IMR-90 (cell line): ENCODE results near the gene SERP2. TPM values are rescaled to one million over a fixed set of nuclear protein-coding genes. Genes with fewer than 3 reads are reported as not detected.

Experiments used
- ATAC-seq: fragments of 200-7000 bp; cut with Tn5 transposase; 2 replicates; pipeline ENCODE4 v1.9.1; 2020; ENCODE audit warnings: low read depth, mild to moderate bottlenecking, moderate library complexity
- BruUV-seq: library from RNA; stranded (reverse); fragments of 400-500 nt; replicated peaks from 2 replicates; lab custom pipeline; 2021; lab: Mats Ljungman, UMichigan
- CTCF ChIA-PET: fragments of 300-600 bp; formaldehyde crosslinking; extraction: SDS; loops from one replicate; lab custom pipeline; 2021; ENCODE audit warnings: antibody characterized with exemption; lab: Yijun Ruan, JAX
- POLR2A ChIA-PET: fragments of 300-600 bp; sonication (Branson Sonifier 250); formaldehyde crosslinking; loops from one replicate; lab custom pipeline; 2022; ENCODE audit warnings: antibody characterized with exemption; ENCODE audit not compliant: unreplicated experiment; lab: Charles Lee
- DNase-seq: peaks from one replicate; pipeline ENCODE4 v3.0.0; 2013
- H2AFZ ChIP-seq: replicated peaks from 2 replicates; pipeline ENCODE3; 2013; ENCODE audit warnings: low read length, mild to moderate bottlenecking; ENCODE audit not compliant: poor library complexity
- H2AK5ac ChIP-seq: 2 replicates; pipeline ENCODE4 v1.6.1; 2013; ENCODE audit warnings: low read depth, low read length, inconsistent platforms
- H2AK9ac ChIP-seq: replicated peaks from 2 replicates; pipeline ENCODE3; 2013; ENCODE audit warnings: mild to moderate bottlenecking, low read depth, low read length, moderate library complexity; ENCODE audit not compliant: poor library complexity
- H2BK120ac ChIP-seq: 2 replicates; pipeline ENCODE4 v1.6.1; 2013; ENCODE audit warnings: low read depth, low read length, inconsistent platforms
- H2BK15ac ChIP-seq: 3 replicates; pipeline ENCODE4 v1.6.1; 2013; ENCODE audit warnings: low read depth, low read length, inconsistent platforms
- H2BK20ac ChIP-seq: 2 replicates; pipeline ENCODE4 v1.6.1; 2013; ENCODE audit warnings: low read depth, mild to moderate bottlenecking, inconsistent platforms, low read length, moderate library complexity
- H2BK5ac ChIP-seq: 2 replicates; pipeline ENCODE4 v1.6.1; 2013; ENCODE audit warnings: mild to moderate bottlenecking, low read depth, low read length, inconsistent platforms; ENCODE audit not compliant: poor library complexity, severe bottlenecking
- H3K14ac ChIP-seq: replicated peaks from 2 replicates; pipeline ENCODE4 v1.6.1; 2013; ENCODE audit warnings: low read depth, low read length, inconsistent platforms
- H3K18ac ChIP-seq: 2 replicates; pipeline ENCODE4 v1.6.1; 2013; ENCODE audit warnings: low read depth, low read length, control low read depth
- H3K23ac ChIP-seq: 2 replicates; pipeline ENCODE4 v1.6.1; 2013; ENCODE audit warnings: low read depth, low read length, inconsistent platforms
- H3K27ac ChIP-seq: 2 replicates; pipeline ENCODE4 v1.5.1; 2013; ENCODE audit warnings: mild to moderate bottlenecking, control low read depth, low read length; ENCODE audit not compliant: insufficient read depth
- H3K27me3 ChIP-seq: 2 replicates; pipeline ENCODE4 v1.6.1; 2013; ENCODE audit warnings: low read length; ENCODE audit not compliant: control insufficient read depth, insufficient read depth
- H3K36me3 ChIP-seq: 2 replicates; pipeline ENCODE4 v1.6.1; 2013; ENCODE audit warnings: low read length, mixed read lengths; ENCODE audit not compliant: control insufficient read depth, insufficient read depth
- H3K4ac ChIP-seq: 2 replicates; pipeline ENCODE4 v1.6.1; 2013; ENCODE audit warnings: low read depth, low read length, inconsistent platforms
- H3K4me1 ChIP-seq: 2 replicates; pipeline ENCODE4 v1.6.1; 2013; ENCODE audit warnings: low read length, mixed read lengths; ENCODE audit not compliant: control insufficient read depth, insufficient read depth
- H3K4me2 ChIP-seq: 2 replicates; pipeline ENCODE4 v1.6.1; 2013; ENCODE audit warnings: low read depth, mild to moderate bottlenecking, control low read depth, low read length, moderate library complexity
- H3K4me3 ChIP-seq: 2 replicates; pipeline ENCODE4 v1.5.1; 2013; ENCODE audit warnings: low read depth, mild to moderate bottlenecking, control low read depth, low read length, moderate library complexity; ENCODE audit not compliant: insufficient read depth
- H3K56ac ChIP-seq: 2 replicates; pipeline ENCODE4 v1.6.1; 2013; ENCODE audit warnings: low read length, inconsistent platforms; ENCODE audit not compliant: insufficient read depth; ENCODE audit errors: extremely low read depth
- H3K79me1 ChIP-seq, 2 experiments: 2 replicates each; pipeline ENCODE4 v1.6.1; 2013; ENCODE audit warnings: low read length in 2 of 2, inconsistent platforms in 1 of 2, low read depth in 1 of 2
- H3K9ac ChIP-seq: 2 replicates; pipeline ENCODE4 v1.6.1; 2013; ENCODE audit warnings: low read depth, low read length, control low read depth
- H3K9me1 ChIP-seq: 2 replicates; pipeline ENCODE4 v1.6.1; 2013; ENCODE audit warnings: low read length, inconsistent platforms; ENCODE audit not compliant: insufficient read depth
- H3K9me3 ChIP-seq: 2 replicates; pipeline ENCODE4 v1.6.1; 2013; ENCODE audit warnings: low read length; ENCODE audit not compliant: control insufficient read depth, insufficient read depth
- H4K20me1 ChIP-seq: 2 replicates; pipeline ENCODE4 v1.6.1; 2013; ENCODE audit warnings: low read length, inconsistent platforms; ENCODE audit not compliant: insufficient read depth
- H4K5ac ChIP-seq: 2 replicates; pipeline ENCODE4 v1.6.1; 2013; ENCODE audit warnings: mild to moderate bottlenecking, low read depth, low read length, control low read depth
- H4K8ac ChIP-seq, 2 experiments: 2 replicates each; pipeline ENCODE4 v1.6.1; 2013; ENCODE audit warnings: low read depth in 2 of 2, low read length in 2 of 2, control low read depth in 1 of 2, inconsistent platforms in 1 of 2
- H4K91ac ChIP-seq: 2 replicates; pipeline ENCODE4 v1.6.1; 2013; ENCODE audit warnings: low read depth, low read length, inconsistent platforms; ENCODE audit not compliant: insufficient read depth
- BHLHE40 ChIP-seq: fragments of 150-350 bp; IDR thresholded peaks from 2 replicates; pipeline ENCODE4 v1.6.1; 2016; ENCODE audit warnings: mild to moderate bottlenecking, low read depth, low read length
- CEBPB ChIP-seq: IDR thresholded peaks from 2 replicates; pipeline ENCODE4 v1.6.1; 2012; ENCODE audit warnings: low read depth, low read length, improper control_type of control experiment
- CHD1 ChIP-seq: IDR thresholded peaks from 2 replicates; pipeline ENCODE4 v1.6.1; 2012; ENCODE audit warnings: low read depth, low read length, improper control_type of control experiment
- FOS ChIP-seq: fragments of 150-350 bp; IDR thresholded peaks from 2 replicates; pipeline ENCODE4 v1.6.1; 2016; ENCODE audit warnings: low read depth, low read length
- MAFK ChIP-seq: IDR thresholded peaks from 2 replicates; pipeline ENCODE4 v1.6.1; 2012; ENCODE audit warnings: low read depth, low read length, improper control_type of control experiment
- MAZ ChIP-seq: IDR thresholded peaks from 2 replicates; pipeline ENCODE4 v1.6.1; 2012; ENCODE audit warnings: low read depth, mild to moderate bottlenecking, low read length, improper control_type of control experiment, moderate library complexity, borderline replicate concordance
- MXI1 ChIP-seq: IDR thresholded peaks from 2 replicates; pipeline ENCODE4 v1.6.1; 2012; ENCODE audit warnings: low read depth, mild to moderate bottlenecking, low read length, moderate library complexity, borderline replicate concordance
- NFE2L2 ChIP-seq: fragments of 150-350 bp; IDR thresholded peaks from 2 replicates; pipeline ENCODE4 v1.6.1; 2016; ENCODE audit warnings: low read depth, mild to moderate bottlenecking, low read length
- POLR2A ChIP-seq: IDR thresholded peaks from 2 replicates; pipeline ENCODE4 v1.6.1; 2012; ENCODE audit warnings: mild to moderate bottlenecking, low read depth, low read length
- RAD21 ChIP-seq: IDR thresholded peaks from 2 replicates; pipeline ENCODE4 v1.6.1; 2012; ENCODE audit warnings: low read length, improper control_type of control experiment
- RCOR1 ChIP-seq: IDR thresholded peaks from 2 replicates; pipeline ENCODE4 v1.6.1; 2012; ENCODE audit warnings: mild to moderate bottlenecking, low read length, improper control_type of control experiment; ENCODE audit not compliant: insufficient replicate concordance
- RFX5 ChIP-seq: IDR thresholded peaks from 2 replicates; pipeline ENCODE4 v1.8.0; 2012; ENCODE audit warnings: low read depth, mild to moderate bottlenecking, low read length, moderate library complexity
- SMC3 ChIP-seq: fragments of 150-350 bp; IDR thresholded peaks from 2 replicates; pipeline ENCODE4 v1.6.1; 2016; ENCODE audit warnings: low read depth, mild to moderate bottlenecking, antibody characterized with exemption, low read length, moderate library complexity
- WGBS, 2 experiments: methylation state at CpG; one replicate each; pipeline versions ENCODE4 v1.1.5 to v1.1.7; 2013; ENCODE audit warnings: missing lambda C conversion rate in 2 of 2; ENCODE audit not compliant: insufficient read length in 1 of 2; ENCODE audit errors: extremely low coverage in 2 of 2; 5-methylcytosine and 5-hydroxymethylcytosine counted together
- dilution Hi-C: fragments of 300-500 bp; cut with HindIII; formaldehyde crosslinking; loops from one replicate; pipeline ENCODE4 v1.14.3; 2018; ENCODE audit warnings: low sequenced_read_pairs; ENCODE audit not compliant: unreplicated experiment
- in situ Hi-C: fragments of 300-500 bp; cut with MboI; formaldehyde crosslinking; loops from 3 replicates; pipeline ENCODE4 v1.14.3; 2019; ENCODE audit warnings: low sequenced_read_pairs, inconsistent platforms, mixed read lengths
- intact Hi-C: fragments of 100-400 bp; cut with micrococcal nuclease; formaldehyde crosslinking; loops from 2 replicates; pipeline ENCODE4 v1.10.0; 2022
- polyA plus RNA-seq, 3 experiments: library from polyadenylated mRNA; depleted of rRNA; stranded (reverse); fragments of >200 nt; gene quantifications; 2 replicates each; pipeline ENCODE4 v1.2.3, GENCODE V29; 2012; ENCODE audit warnings: low replicate concordance in 1 of 3
- total RNA-seq: library from RNA; depleted of rRNA; stranded (reverse); fragments of >200 nt; gene quantifications from 2 replicates; pipeline ENCODE4 v1.2.3, GENCODE V29; 2012
- TF ChIP-seq, protein P1 (sequence below): fragments of 150-350 bp; IDR thresholded peaks from 2 replicates; pipeline ENCODE4 v1.6.1; 2017; ENCODE audit warnings: mild to moderate bottlenecking, antibody characterized with exemption, low read length, low read depth
- TF ChIP-seq, protein P2 (sequence below): fragments of 150-350 bp; IDR thresholded peaks from 2 replicates; pipeline ENCODE4 v1.6.1; 2016; ENCODE audit warnings: low read depth, mild to moderate bottlenecking, low read length, moderate library complexity, borderline replicate concordance
- TF ChIP-seq, protein P3 (sequence below): conservative IDR thresholded peaks from 2 replicates; pipeline ENCODE4 v1.5.1; 2012; ENCODE audit warnings: mild to moderate bottlenecking, low read depth, low read length, improper control_type of control experiment

Gene SERP2
- total and polyA plus RNA-seq, 2 of the 4 experiments (the other 2 are of a cell fraction): 0.54 to 1.4 TPM

DNA sequence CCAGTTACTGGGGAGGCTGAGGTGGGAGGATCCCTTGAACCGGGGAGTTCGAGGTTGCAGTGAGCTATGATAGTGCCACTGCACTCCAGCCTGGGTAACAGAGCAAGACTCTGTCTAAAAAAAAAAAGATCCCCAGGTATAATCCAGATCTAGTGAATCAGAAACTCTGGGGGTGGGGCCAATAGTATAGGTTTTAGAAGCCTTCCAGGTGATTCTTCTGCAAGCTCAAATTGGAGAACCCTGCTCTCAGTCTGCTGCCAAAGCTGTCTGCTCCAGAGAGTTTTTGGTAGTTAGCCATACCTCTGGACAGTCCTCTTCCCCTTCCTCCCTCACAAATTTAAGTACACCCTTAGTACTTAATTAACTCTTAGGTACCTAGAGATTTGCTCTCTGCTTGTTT, 28.0 kb downstream of the SERP2 start:
- Histone ChIP-seq H3K36me3 (no peaks in the 10 kb centered on the region), H3K14ac (no peak overlapping the region), H2BK15ac (no peak overlapping the region), H2BK5ac (no peak overlapping the region), H3K4me1 (peaks cover 7% of the 10 kb centered on the region; the same call in 1 of the 2 replicates), H3K27me3 (peaks cover 12% of the 10 kb centered on the region), H2BK120ac (no peak overlapping the region), H3K4me2 (no peak overlapping the region), H2AK5ac (no peak overlapping the region), H3K23ac (no peak overlapping the region), H3K4me3 (no peak overlapping the region), H3K79me1 (no peaks in the 10 kb centered on the region), H3K9me3 (no peaks in the 10 kb centered on the region), H3K27ac (no peak overlapping the region), H4K91ac (no peak overlapping the region), H4K8ac (no peak overlapping the region), H2AFZ (no peak overlapping the region), H3K56ac (no peak overlapping the region), H3K9ac (no peak overlapping the region), H3K9me1 (0 out of 2 replicates have a peak, but pooled peaks cover 2% of the 10 kb centered on the region), H3K4ac (no peak overlapping the region), H2AK9ac (no peak overlapping the region), H3K18ac (no peak overlapping the region), H4K5ac (no peak overlapping the region), H2BK20ac (no peak overlapping the region), H4K20me1 (no peaks in the 10 kb centered on the region)
- no peak for TF ChIP-seq MAZ
- no peak for TF ChIP-seq MAFK
- TF ChIP-seq, protein P1, sequence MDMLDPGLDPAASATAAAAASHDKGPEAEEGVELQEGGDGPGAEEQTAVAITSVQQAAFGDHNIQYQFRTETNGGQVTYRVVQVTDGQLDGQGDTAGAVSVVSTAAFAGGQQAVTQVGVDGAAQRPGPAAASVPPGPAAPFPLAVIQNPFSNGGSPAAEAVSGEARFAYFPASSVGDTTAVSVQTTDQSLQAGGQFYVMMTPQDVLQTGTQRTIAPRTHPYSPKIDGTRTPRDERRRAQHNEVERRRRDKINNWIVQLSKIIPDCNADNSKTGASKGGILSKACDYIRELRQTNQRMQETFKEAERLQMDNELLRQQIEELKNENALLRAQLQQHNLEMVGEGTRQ: no peak
- TF ChIP-seq RFX5: no peak
- no peak for TF ChIP-seq RAD21
- TF ChIP-seq, protein P2, sequence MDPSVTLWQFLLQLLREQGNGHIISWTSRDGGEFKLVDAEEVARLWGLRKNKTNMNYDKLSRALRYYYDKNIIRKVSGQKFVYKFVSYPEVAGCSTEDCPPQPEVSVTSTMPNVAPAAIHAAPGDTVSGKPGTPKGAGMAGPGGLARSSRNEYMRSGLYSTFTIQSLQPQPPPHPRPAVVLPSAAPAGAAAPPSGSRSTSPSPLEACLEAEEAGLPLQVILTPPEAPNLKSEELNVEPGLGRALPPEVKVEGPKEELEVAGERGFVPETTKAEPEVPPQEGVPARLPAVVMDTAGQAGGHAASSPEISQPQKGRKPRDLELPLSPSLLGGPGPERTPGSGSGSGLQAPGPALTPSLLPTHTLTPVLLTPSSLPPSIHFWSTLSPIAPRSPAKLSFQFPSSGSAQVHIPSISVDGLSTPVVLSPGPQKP: no peak
- no peak for TF ChIP-seq MXI1
- no peak for TF ChIP-seq CEBPB
- no peak for TF ChIP-seq SMC3
- no peak for TF ChIP-seq NFE2L2
- TF ChIP-seq FOS: no peak
- no peak for TF ChIP-seq BHLHE40
- TF ChIP-seq, protein P3, sequence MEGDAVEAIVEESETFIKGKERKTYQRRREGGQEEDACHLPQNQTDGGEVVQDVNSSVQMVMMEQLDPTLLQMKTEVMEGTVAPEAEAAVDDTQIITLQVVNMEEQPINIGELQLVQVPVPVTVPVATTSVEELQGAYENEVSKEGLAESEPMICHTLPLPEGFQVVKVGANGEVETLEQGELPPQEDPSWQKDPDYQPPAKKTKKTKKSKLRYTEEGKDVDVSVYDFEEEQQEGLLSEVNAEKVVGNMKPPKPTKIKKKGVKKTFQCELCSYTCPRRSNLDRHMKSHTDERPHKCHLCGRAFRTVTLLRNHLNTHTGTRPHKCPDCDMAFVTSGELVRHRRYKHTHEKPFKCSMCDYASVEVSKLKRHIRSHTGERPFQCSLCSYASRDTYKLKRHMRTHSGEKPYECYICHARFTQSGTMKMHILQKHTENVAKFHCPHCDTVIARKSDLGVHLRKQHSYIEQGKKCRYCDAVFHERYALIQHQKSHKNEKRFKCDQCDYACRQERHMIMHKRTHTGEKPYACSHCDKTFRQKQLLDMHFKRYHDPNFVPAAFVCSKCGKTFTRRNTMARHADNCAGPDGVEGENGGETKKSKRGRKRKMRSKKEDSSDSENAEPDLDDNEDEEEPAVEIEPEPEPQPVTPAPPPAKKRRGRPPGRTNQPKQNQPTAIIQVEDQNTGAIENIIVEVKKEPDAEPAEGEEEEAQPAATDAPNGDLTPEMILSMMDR: no peak
- TF ChIP-seq POLR2A: no peak
- TF ChIP-seq RCOR1: no peak
- no peak for TF ChIP-seq CHD1
- DNase-seq: no peak
- BruUV-seq: no TSS peak
- WGBS, 2 experiments: 90% methylated on average over 2 of the region's 2 CpGs; no CpG with 5 or more reads in 1 of the 2 experiments
- no peak for ATAC-seq
- CTCF ChIA-PET: no interaction called here
- POLR2A ChIA-PET: no interaction called here
- in situ Hi-C loops: no loop called here
- intact Hi-C loops: no loop called here
- dilution Hi-C loops: no loop called here
